ENCODE measurements around the gene NUCB1. TPM values are rescaled to one million over a fixed set of nuclear protein-coding genes. Genes with fewer than 3 reads are reported as not detected.

NUCB1 gene
- total and polyA plus RNA-seq, 9 of the 15 experiments (the other 6 are each of a cell fraction or from before 2014, with no cell fraction given), result 3.1 to 153 (median 71.7) TPM

- peak in 1 of 2 experiments; percentile 6; a peak in 1 of 4 replicates for TF ChIP-seq TEAD1 (CRISPR knock-in tag; IDR thresholded peaks at IDR 0.05)
- 0 out of 2 replicates have a peak, but pooled peaks have one; percentile 24 for TF ChIP-seq TAL1 (IDR thresholded peaks at IDR 0.05)
- TF ChIP-seq POLR2A (conservative IDR thresholded peaks at IDR 0.05), result peak; percentile 69
- no peak for TF ChIP-seq ELK3 (CRISPR knock-in tag; IDR thresholded peaks at IDR 0.05)
- 0 out of 2 replicates have a peak, but pooled peaks have one; percentile 21 for TF ChIP-seq NBN (IDR thresholded peaks at IDR 0.05; ENCODE audit: low read depth)
- TF ChIP-seq PTRF (tag; IDR thresholded peaks at IDR 0.05), result peak; percentile 4; the same call in 1 of the 2 replicates
- no peak for TF ChIP-seq ZNF655 (CRISPR knock-in tag; IDR thresholded peaks at IDR 0.05)
- TF ChIP-seq KLF16 (IDR thresholded peaks at IDR 0.05), result 0 out of 2 replicates have a peak, but pooled peaks have one; percentile 16
- TF ChIP-seq ZNF124 (CRISPR knock-in tag; IDR thresholded peaks at IDR 0.05), result no peak
- no peak for TF ChIP-seq ZNF444 (CRISPR knock-in tag; IDR thresholded peaks at IDR 0.05)
- TF ChIP-seq GATA2 (CRISPR knock-in tag; IDR thresholded peaks at IDR 0.05), result no peak
- TF ChIP-seq MGA (IDR thresholded peaks at IDR 0.05), result peak; percentile 39
- peak; percentile 42; the same call in 1 of the 2 replicates for TF ChIP-seq TRIM28 (IDR thresholded peaks at IDR 0.05)
- TF ChIP-seq POLR2G (IDR thresholded peaks at IDR 0.05; ENCODE audit: low read depth, low read length), result no peak
- TF ChIP-seq ESRRB (CRISPR knock-in tag; IDR thresholded peaks at IDR 0.05; ENCODE audit: borderline replicate concordance), result no peak
Measured at GRCh38 chr19:48964205-48965039, 64.3 kb downstream of the NUCB1 start (continued).
